CD14-positive monocyte (primary cell): ENCODE measurements around the gene PFDN2. TPM values are rescaled to one million over a fixed set of nuclear protein-coding genes. Genes with fewer than 3 reads are reported as not detected.

Experiments
- DNase-seq, 3 donors: peaks; one replicate each; pipeline ENCODE4 v3.0.0-alpha.2; 2011 to 2022
- H2AFZ ChIP-seq: 2 replicates; pipeline ENCODE4 v1.6.0; 2012; ENCODE audit warnings: mild to moderate bottlenecking, low read depth, low read length, inconsistent platforms; ENCODE audit not compliant: insufficient read depth, poor library complexity, severe bottlenecking
- H3K27ac ChIP-seq, 2 donors: 1 replicate in 1 of 2; 2 replicates in 1 of 2; pipeline ENCODE4 v1.5.1; 2012 to 2013; ENCODE audit warnings: low read length in 2 of 2, control low read depth in 1 of 2, inconsistent platforms in 1 of 2, low read depth in 1 of 2, mild to moderate bottlenecking in 1 of 2
- H3K27me3 ChIP-seq, 2 donors: one replicate each; pipeline versions ENCODE4 v1.6.0 to v1.6.1; 2011 to 2013; ENCODE audit warnings: low read length in 2 of 2; ENCODE audit not compliant: control insufficient read depth in 2 of 2, insufficient read depth in 2 of 2
- H3K36me3 ChIP-seq, 2 donors: replicated peaks in 1 of 2; 1 replicate in 1 of 2; 2 replicates in 1 of 2; pipeline versions ENCODE4 v1.5.1 to v1.6.1; 2012 to 2013; ENCODE audit warnings: low read length in 2 of 2, control low read depth in 1 of 2, inconsistent platforms in 1 of 2, mild to moderate bottlenecking in 1 of 2; ENCODE audit not compliant: insufficient read depth in 2 of 2, control insufficient read depth in 1 of 2
- H3K4me1 ChIP-seq, 2 donors: 1 replicate in 1 of 2; 2 replicates in 1 of 2; pipeline versions ENCODE4 v1.5.1 to v1.6.1; 2012 to 2013; ENCODE audit warnings: low read length in 2 of 2, control low read depth in 1 of 2, inconsistent platforms in 1 of 2, mild to moderate bottlenecking in 1 of 2, moderate library complexity in 1 of 2; ENCODE audit not compliant: insufficient read depth in 2 of 2, control insufficient read depth in 1 of 2
- H3K4me2 ChIP-seq: replicated peaks from 2 replicates; pipeline ENCODE3; 2012; ENCODE audit warnings: low read length, moderate library complexity, mild to moderate bottlenecking; ENCODE audit not compliant: poor library complexity, severe bottlenecking; ENCODE audit errors: extremely low read depth
- H3K4me3 ChIP-seq, 3 experiments: fragments of 200-600 bp in 1 of 3; sonication (generic) in 1 of 3; replicated peaks in 1 of 3; 1 replicate in 2 of 3; 2 replicates in 1 of 3; pipeline ENCODE4 v1.5.1; 2011 to 2013; ENCODE audit warnings: low read length in 3 of 3, mild to moderate bottlenecking in 3 of 3, control low read depth in 2 of 3, low read depth in 2 of 3, inconsistent platforms in 1 of 3, moderate library complexity in 1 of 3
- H3K79me2 ChIP-seq: 2 replicates; pipeline ENCODE4 v1.6.0; 2012; ENCODE audit warnings: mild to moderate bottlenecking, control low read depth, inconsistent platforms, low read length, moderate library complexity; ENCODE audit not compliant: insufficient read depth
- H3K9ac ChIP-seq: 2 replicates; pipeline ENCODE4 v1.6.0; 2017; ENCODE audit warnings: low read length, mild to moderate bottlenecking; ENCODE audit not compliant: insufficient read depth, poor library complexity, severe bottlenecking
- H3K9me3 ChIP-seq, 2 donors: replicated peaks in 1 of 2; 1 replicate in 1 of 2; 2 replicates in 1 of 2; pipeline versions ENCODE4 v1.5.1 to v1.6.1; 2012 to 2013; ENCODE audit warnings: low read length in 2 of 2, control low read depth in 1 of 2; ENCODE audit not compliant: control insufficient read depth in 1 of 2, insufficient read depth in 1 of 2
- H4K20me1 ChIP-seq: 2 replicates; pipeline ENCODE4 v1.6.0; 2012; ENCODE audit warnings: mild to moderate bottlenecking, low read length, control low read depth, moderate library complexity; ENCODE audit not compliant: insufficient read depth
- H3K27ac Mint-ChIP-seq, 7 donors: one replicate each; pipeline ENCODE4 v1.8.0; 2020; ENCODE audit warnings: mild to moderate bottlenecking in 7 of 7, mixed read lengths in 7 of 7, moderate library complexity in 6 of 7, inconsistent platforms in 2 of 7
- H3K27me3 Mint-ChIP-seq, 3 donors: one replicate each; pipeline ENCODE4 v1.8.0; 2021 to 2022; ENCODE audit warnings: low read depth in 3 of 3, mild to moderate bottlenecking in 3 of 3, mixed read lengths in 3 of 3, moderate library complexity in 3 of 3, inconsistent platforms in 1 of 3
- H3K36me3 Mint-ChIP-seq, 2 donors: one replicate each; pipeline ENCODE4 v1.8.0; 2020; ENCODE audit warnings: mixed read lengths in 2 of 2, inconsistent platforms in 1 of 2, mild to moderate bottlenecking in 1 of 2
- H3K4me1 Mint-ChIP-seq: one replicate; pipeline ENCODE4 v1.8.0; 2020; ENCODE audit warnings: mild to moderate bottlenecking, mixed read lengths
- H3K4me3 Mint-ChIP-seq, 2 donors: one replicate each; pipeline ENCODE4 v1.8.0; 2020; ENCODE audit warnings: mild to moderate bottlenecking in 2 of 2, mixed read lengths in 2 of 2, moderate library complexity in 1 of 2
- H3K9me3 Mint-ChIP-seq, 7 donors: one replicate each; pipeline ENCODE4 v1.8.0; 2020 to 2022; ENCODE audit warnings: mixed read lengths in 7 of 7, mild to moderate bottlenecking in 6 of 7, moderate library complexity in 6 of 7, inconsistent platforms in 2 of 7
- CTCF ChIP-seq: fragments of 200-600 bp; IDR thresholded peaks from one replicate; pipeline ENCODE4 v1.8.0; 2022; ENCODE audit warnings: antibody characterized with exemption, mild to moderate bottlenecking
- WGBS: methylation state at CpG from one replicate; pipeline ENCODE4 v1.1.5; 2013; ENCODE audit warnings: missing lambda C conversion rate; ENCODE audit not compliant: insufficient coverage; 5-methylcytosine and 5-hydroxymethylcytosine counted together
- intact Hi-C, 2 donors: fragments of 100-400 bp; cut with micrococcal nuclease; formaldehyde crosslinking; loops; one replicate each; pipeline versions ENCODE4 v1.15.0 to v1.15.1; 2023
- polyA plus RNA-seq, 3 donors: library from polyadenylated mRNA; depleted of rRNA in 1 of 3; unstranded in 2 of 3; stranded (reverse) in 1 of 3; fragments of 300-500 nt in 2 of 3; fragments of >200 nt in 1 of 3; fragmentation: Illumina TruSeq in 2 of 3; gene quantifications; 1 replicate in 2 of 3; 2 replicates in 1 of 3; pipeline ENCODE4 v1.2.3, GENCODE V29; 2012 to 2021

Gene PFDN2
- polyA plus RNA-seq, 3 donors: 59.1 to 80.7 (median 65.6) TPM

- Histone ChIP-seq H3K27ac (peak overlapping the region; percentile 94 to 95), H3K9ac (peak overlapping the region; percentile 86), H3K4me3 (peak overlapping the region; percentile 81 to 98 (median 95)), H3K27me3 (no peaks in the 10 kb centered on the region), H4K20me1 (peaks cover 4% of the 10 kb centered on the region), H3K36me3 (peaks cover 8 to 26% of the 10 kb centered on the region in 2 donors), H3K9me3 (no peaks in the 10 kb centered on the region), H3K79me2 (peaks cover 92% of the 10 kb centered on the region), H2AFZ (peak overlapping the region; percentile 84), H3K4me2 (peak overlapping the region; percentile 100), H3K4me1 (peaks cover 54 to 72% of the 10 kb centered on the region in 2 donors)
- Mint-ChIP-seq H3K4me1 (peaks cover 65% of the 10 kb centered on the region), H3K9me3 (no peaks in the 10 kb centered on the region), H3K27ac (no peak overlapping the region), H3K27me3 (peaks cover 0 to 2% (median 0%) of the 10 kb centered on the region in 3 donors), H3K4me3 (no peak overlapping the region), H3K36me3 (peaks cover 22 to 25% of the 10 kb centered on the region in 2 donors)
- TF ChIP-seq CTCF: no peak
- no peak for DNase-seq
- intact Hi-C loops: loop anchor here (2.0 to 5.0 kb wide), 2 partner anchors 14 to 61 kb away; partner anchors contain the start of genes NIT1 (in 1 of the 2) and PFDN2 (in 1 of the 2)
- WGBS: 8% methylated on average over 11 of the region's 11 CpGs
Observed at GRCh38 chr1:161133220-161133740, 15.4 kb upstream of the PFDN2 start.

GRCh38 chr1:161132410-161133219 lies 14.8 kb upstream of the PFDN2 start, which contains the start of gene DEDD:
Gene DEDD (minus strand): TSS chr1:161132667. CDS start chr1:161124462, 8,205 bp downstream.
- Mint-ChIP-seq H3K27me3 (peaks cover 0 to 2% (median 0%) of the 10 kb centered on the region in 3 donors), H3K27ac (peak within 1 kb of the TSS in 4 of 7 donors; percentile 84 to 96 (median 89)), H3K4me1 (peaks cover 65% of the 10 kb centered on the region), H3K9me3 (no peaks in the 10 kb centered on the region), H3K4me3 (no peak within 1 kb of the TSS), H3K36me3 (peaks cover 22 to 28% of the 10 kb centered on the region in 2 donors)
- peak within 1 kb of the TSS; percentile 86 for H3K9ac ChIP-seq
- H2AFZ ChIP-seq: peak within 1 kb of the TSS; percentile 84
- peak; percentile 89 to 93 (median 93) for DNase-seq
- no peak for TF ChIP-seq CTCF
- peaks cover 11% of the 10 kb centered on the region for H4K20me1 ChIP-seq
- peaks cover 94% of the 10 kb centered on the region for H3K79me2 ChIP-seq
- under 1% methylated on average over 57 of the region's 68 CpGs for WGBS
- H3K4me2 ChIP-seq: peak within 1 kb of the TSS; percentile 100
- intact Hi-C loops: loop anchor here (2.0 to 5.0 kb wide), 2 partner anchors 14 to 60 kb away; partner anchors contain the start of genes NIT1 (in 1 of the 2) and PFDN2 (in 1 of the 2)
- peak within 1 kb of the TSS; percentile 94 to 95 for H3K27ac ChIP-seq
- H3K4me1 ChIP-seq: peaks cover 54 to 72% of the 10 kb centered on the region in 2 donors
- H3K9me3 ChIP-seq: no peaks in the 10 kb centered on the region
- peaks cover 10 to 30% of the 10 kb centered on the region in 2 donors for H3K36me3 ChIP-seq
- no peaks in the 10 kb centered on the region for H3K27me3 ChIP-seq
- peak within 1 kb of the TSS; percentile 81 to 98 (median 95) for H3K4me3 ChIP-seq
